NCI-H774 (cell line): Measurements from ENCODE around the gene UTF1.

Experiments used
- DNase-seq: peaks from one replicate; lab custom pipeline; 2025; lab: John Stamatoyannopoulos, UW

The UTF1 gene

GRCh38 chr10:133279326-133280226 lies 49.6 kb downstream of the UTF1 start:
- DNase-seq: no peak

GRCh38 chr10:133280391-133281059 lies 50.5 kb downstream of the UTF1 start:
- no peak for DNase-seq

- DNase-seq: no peak
These were observed 51.1 kb downstream of the UTF1 start for GRCh38 chr10:133281084-133281483.
